HCT116 (cell line): ENCODE data around the gene MSLN. TPM values are rescaled to one million over a fixed set of nuclear protein-coding genes. Genes with fewer than 3 reads are reported as not detected.

Experiments used
- ATAC-seq: fragments of 200-7000 bp; cut with Tn5 transposase; 2 replicates; pipeline ENCODE4 v1.9.1; 2020; ENCODE audit warnings: mild to moderate bottlenecking, moderate library complexity
- BruUV-seq: library from RNA; stranded (reverse); fragments of 400-500 nt; replicated peaks from 2 replicates; lab custom pipeline; 2021; lab: Mats Ljungman, UMichigan
- CTCF ChIA-PET: fragments of 300-600 bp; sonication (Branson Sonifier 250); formaldehyde crosslinking; loops from one replicate; lab custom pipeline; 2021; ENCODE audit warnings: antibody characterized with exemption; lab: Charles Lee
- POLR2A ChIA-PET: fragments of 300-600, 350-600 bp; sonication (Branson Sonifier 250); formaldehyde crosslinking; loops from one replicate; lab custom pipeline; 2021; ENCODE audit warnings: antibody characterized with exemption; lab: Charles Lee
- RAD21 ChIA-PET, 2 experiments: fragments of 300-600 bp; sonication (Branson Sonifier 250); formaldehyde crosslinking; loops; one replicate each; lab custom pipeline; 2023; ENCODE audit warnings: low total read pairs in 2 of 2; ENCODE audit not compliant: uncharacterized antibody in 2 of 2, unreplicated experiment in 2 of 2, low non-redundant PET in 1 of 2; lab: Charles Lee
- DNase-seq: peaks from one replicate; pipeline ENCODE4 v3.0.0-alpha.2; 2010; ENCODE audit warnings: low read depth, low spot score
- H2AFZ ChIP-seq: fragments of 200-600 bp; shearing (Covaris generic), sonication (generic); 2 replicates; pipeline ENCODE4 v1.6.1; 2017; ENCODE audit warnings: low read depth, mixed run types, mixed read lengths, antibody characterized with exemption, low read length; ENCODE audit not compliant: poor library complexity, severe bottlenecking
- H3K27ac ChIP-seq: 2 replicates; pipeline ENCODE4 v1.5.1; 2012; ENCODE audit warnings: low read depth, low read length
- H3K27me3 ChIP-seq: fragments of 200-600 bp; sonication (generic); 2 replicates; pipeline ENCODE4 v1.6.1; 2016; ENCODE audit warnings: mixed run types, low read length, mixed read lengths; ENCODE audit not compliant: insufficient read depth
- H3K36me3 ChIP-seq, 2 experiments: fragments of 200-500 bp in 1 of 2; fragments of 200-600 bp in 1 of 2; sonication (Bioruptor generic) in 1 of 2; sonication (generic) in 1 of 2; 2 replicates each; pipeline versions ENCODE4 v1.5.1 to v1.6.1; 2014 to 2016; ENCODE audit warnings: low read length in 2 of 2, inconsistent platforms in 1 of 2, mixed read lengths in 1 of 2, mixed run types in 1 of 2; ENCODE audit not compliant: insufficient read depth in 2 of 2, control insufficient read depth in 1 of 2
- H3K4me1 ChIP-seq, 2 experiments: fragments of 200-600 bp in 1 of 2; sonication (generic) in 1 of 2; 2 replicates each; pipeline versions ENCODE4 v1.5.1 to v1.6.1; 2012 to 2017; ENCODE audit warnings: low read length in 2 of 2, inconsistent platforms in 1 of 2, mild to moderate bottlenecking in 1 of 2, mixed read lengths in 1 of 2, mixed run types in 1 of 2, moderate library complexity in 1 of 2; ENCODE audit not compliant: insufficient read depth in 2 of 2, control insufficient read depth in 1 of 2
- H3K4me2 ChIP-seq: fragments of 200-600 bp; sonication (generic); 2 replicates; pipeline ENCODE4 v1.6.1; 2017; ENCODE audit warnings: mixed run types, low read length, mixed read lengths
- H3K4me3 ChIP-seq, 2 experiments: fragments of 200-600 bp in 1 of 2; sonication (generic) in 1 of 2; replicated peaks in 1 of 2; 2 replicates each; pipeline ENCODE4 v1.5.1; 2011 to 2016; ENCODE audit warnings: low read length in 2 of 2, control low read depth in 1 of 2, low read depth in 1 of 2, mild to moderate bottlenecking in 1 of 2, mixed read lengths in 1 of 2, mixed run types in 1 of 2
- H3K79me2 ChIP-seq: fragments of 200-600 bp; sonication (generic); 2 replicates; pipeline ENCODE4 v1.6.1; 2017; ENCODE audit warnings: mild to moderate bottlenecking, mixed run types, low read length, moderate library complexity, mixed read lengths; ENCODE audit not compliant: insufficient read depth
- H3K9ac ChIP-seq: fragments of 200-600 bp; sonication (generic); 2 replicates; pipeline ENCODE4 v1.6.1; 2016; ENCODE audit warnings: low read length, mixed read lengths
- H3K9me2 ChIP-seq: fragments of 200-600 bp; sonication (generic), shearing (Covaris generic); 2 replicates; pipeline ENCODE4 v1.6.1; 2017; ENCODE audit warnings: mixed run types, mild to moderate bottlenecking, moderate library complexity; ENCODE audit not compliant: insufficient read depth
- H3K9me3 ChIP-seq, 2 experiments: fragments of 200-500 bp in 1 of 2; fragments of 200-600 bp in 1 of 2; sonication (Bioruptor generic) in 1 of 2; sonication (generic) in 1 of 2; 2 replicates each; pipeline ENCODE4 v1.6.1; 2014 to 2017; ENCODE audit warnings: low read length in 2 of 2, mixed read lengths in 2 of 2, inconsistent platforms in 1 of 2, low read depth in 1 of 2, mild to moderate bottlenecking in 1 of 2, mixed run types in 1 of 2, moderate library complexity in 1 of 2; ENCODE audit not compliant: control insufficient read depth in 1 of 2, insufficient read depth in 1 of 2
- H4K20me1 ChIP-seq: fragments of 200-600 bp; sonication (generic), shearing (Covaris generic); 2 replicates; pipeline ENCODE4 v1.6.1; 2017; ENCODE audit warnings: mixed run types, mild to moderate bottlenecking, moderate library complexity; ENCODE audit not compliant: insufficient read depth
- ATF3 ChIP-seq: IDR thresholded peaks from 2 replicates; pipeline ENCODE4 v1.6.1; 2012
- CEBPB ChIP-seq: IDR thresholded peaks from 2 replicates; pipeline ENCODE4 v1.6.1; 2012; ENCODE audit warnings: low read depth
- CTCF ChIP-seq, 3 experiments: fragments of 200-600 bp in 1 of 3; sonication (generic) in 1 of 3; IDR thresholded peaks in 2 of 3; conservative IDR thresholded peaks in 1 of 3; 2 replicates each; pipeline ENCODE4 v1.5.1; 2012 to 2017; ENCODE audit warnings: low read depth in 2 of 3, low read length in 2 of 3, antibody characterized with exemption in 1 of 3, borderline replicate concordance in 1 of 3, control low read depth in 1 of 3, mild to moderate bottlenecking in 1 of 3, mixed read lengths in 1 of 3, mixed run types in 1 of 3, moderate library complexity in 1 of 3; ENCODE audit not compliant: insufficient read depth in 1 of 3
- EZH2 ChIP-seq: fragments of 200-600 bp; sonication (generic); IDR thresholded peaks from 2 replicates; pipeline ENCODE4 v1.6.1; 2017; ENCODE audit warnings: antibody characterized with exemption, mixed run types
- EZH2phosphoT487 ChIP-seq: fragments of 200-600 bp; IDR thresholded peaks from 2 replicates; pipeline ENCODE4 v1.6.1; 2018; ENCODE audit warnings: antibody characterized with exemption, borderline replicate concordance
- FOSL1 ChIP-seq: IDR thresholded peaks from 2 replicates; pipeline ENCODE4 v1.6.1; 2012; ENCODE audit warnings: low read depth
- POLR2A ChIP-seq: IDR thresholded peaks from 2 replicates; pipeline ENCODE4 v1.7.0; 2011; ENCODE audit warnings: borderline replicate concordance; ENCODE audit not compliant: insufficient read depth, insufficient read length; ENCODE audit errors: extremely low read depth
- POLR2AphosphoS5 ChIP-seq: IDR thresholded peaks from 2 replicates; pipeline ENCODE4 v1.6.1; 2011; ENCODE audit warnings: mild to moderate bottlenecking, low read depth, low read length, moderate library complexity
- SIN3A ChIP-seq: IDR thresholded peaks from 2 replicates; pipeline ENCODE4 v1.6.1; 2012; ENCODE audit warnings: low read depth
- SRF ChIP-seq: IDR thresholded peaks from 2 replicates; pipeline ENCODE4 v1.6.1; 2012; ENCODE audit warnings: low read depth
- TCF7L2 ChIP-seq: IDR thresholded peaks from 2 replicates; pipeline ENCODE4 v1.7.0; 2011; ENCODE audit warnings: borderline replicate concordance, inconsistent platforms; ENCODE audit not compliant: insufficient read depth, insufficient read length; ENCODE audit errors: extremely low read depth
- ZFX ChIP-seq: fragments of 450-650 bp; IDR thresholded peaks from 2 replicates; pipeline ENCODE4 v1.6.1; 2017
- ZNF274 ChIP-seq: fragments of 200-500 bp; sonication (Bioruptor generic); IDR thresholded peaks from 2 replicates; pipeline ENCODE4 v1.6.1; 2014; ENCODE audit warnings: mild to moderate bottlenecking, low read depth, low read length, inconsistent platforms
- intact Hi-C: fragments of 100-400 bp; cut with micrococcal nuclease; formaldehyde crosslinking; loops from 2 replicates; pipeline ENCODE4 v1.10.0; 2022
- total RNA-seq: library from RNA; stranded (reverse); gene quantifications from one replicate; pipeline ENCODE4 v1.2.1, GENCODE V29; 2021; ENCODE audit not compliant: unreplicated experiment
- TF ChIP-seq, protein P1 (sequence below): IDR thresholded peaks from 2 replicates; pipeline ENCODE4 v1.6.1; 2011; ENCODE audit warnings: mild to moderate bottlenecking, low read length, moderate library complexity; ENCODE audit not compliant: insufficient replicate concordance; ENCODE audit errors: extremely low read depth

MSLN gene
- total RNA-seq, 1 experiment from 2014 or later: 40.9 TPM

DNA sequence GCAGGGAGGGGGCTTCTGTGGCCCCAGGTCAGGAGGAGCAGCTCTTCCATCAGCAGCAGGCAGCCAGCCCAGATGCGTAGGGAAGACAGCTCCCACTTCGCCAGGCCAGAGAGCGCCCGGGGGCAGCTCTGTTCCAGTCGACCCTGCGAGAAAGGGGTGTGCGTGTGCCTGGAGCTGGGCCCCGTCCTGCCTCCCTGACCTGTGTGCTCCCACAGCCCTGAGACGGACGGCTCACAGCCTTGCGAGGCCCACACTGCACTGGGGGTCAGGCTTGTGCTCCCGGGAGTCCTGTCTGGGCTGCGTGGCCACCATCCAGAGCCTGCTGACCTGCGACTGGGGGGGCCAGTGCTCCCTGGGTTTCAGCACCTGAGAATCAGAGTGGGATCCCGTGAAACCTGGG lies 469 bp upstream of the MSLN start:
- ChIA-PET POLR2A (interaction anchor here (1.2 to 1.8 kb wide), 2 partner anchors 33 to 43 kb away, joined by 3 to 12 read pairs; partner anchors contain the start of genes CCDC78 and HAGHL), RAD21 (interaction anchor here (1.2 kb wide), 2 partner anchors 11 to 19 kb away, joined by 4 to 5 read pairs; partner anchors contain the start of gene CIAO3 (in 1 of the 2)), CTCF (interaction anchor here (1.0 to 2.9 kb wide), 4 partner anchors 11 to 40 kb away, joined by 3 to 11 read pairs (median 7); partner anchors contain the start of gene ANTKMT)
- Histone ChIP-seq H3K9me3 (peaks cover 0 to 7% of the 10 kb centered on the region in 2 experiments; a peak in 1 of 4 replicates), H4K20me1 (no peaks in the 10 kb centered on the region), H3K79me2 (peaks cover 26% of the 10 kb centered on the region), H3K9me2 (no peaks in the 10 kb centered on the region), H3K4me1 (peaks cover 34 to 47% of the 10 kb centered on the region in 2 experiments), H2AFZ (no peak overlapping the region), H3K9ac (peak overlapping the region; percentile 95), H3K4me3 (peak overlapping the region; percentile 78 to 95; a peak in 3 of 4 replicates), H3K36me3 (no peaks in the 10 kb centered on the region; a peak in 2 of 4 replicates), H3K27me3 (no peaks in the 10 kb centered on the region), H3K4me2 (peak overlapping the region; percentile 99), H3K27ac (peak overlapping the region; percentile 97)
- no TSS peak for BruUV-seq
- DNase-seq: no peak
- ATAC-seq: no peak
- intact Hi-C loops: no loop called here
- TF ChIP-seq CTCF (IDR thresholded peaks at IDR 0.05 in 2 of 3, conservative IDR thresholded peaks at IDR 0.05 in 1 of 3; ENCODE audit: borderline replicate concordance in 1 of 3, insufficient read depth in 1 of 3, low read depth in 2 of 3, low read length in 2 of 3) (no peak), EZH2phosphoT487 (no peak), SRF (no peak), ZNF274 (no peak), CEBPB (no peak), POLR2AphosphoS5 (no peak), ZFX (no peak), ATF3 (no peak), POLR2A (no peak), EZH2 (no peak), SIN3A (no peak), TCF7L2 (no peak), FOSL1 (no peak)
- TF ChIP-seq, protein P1, sequence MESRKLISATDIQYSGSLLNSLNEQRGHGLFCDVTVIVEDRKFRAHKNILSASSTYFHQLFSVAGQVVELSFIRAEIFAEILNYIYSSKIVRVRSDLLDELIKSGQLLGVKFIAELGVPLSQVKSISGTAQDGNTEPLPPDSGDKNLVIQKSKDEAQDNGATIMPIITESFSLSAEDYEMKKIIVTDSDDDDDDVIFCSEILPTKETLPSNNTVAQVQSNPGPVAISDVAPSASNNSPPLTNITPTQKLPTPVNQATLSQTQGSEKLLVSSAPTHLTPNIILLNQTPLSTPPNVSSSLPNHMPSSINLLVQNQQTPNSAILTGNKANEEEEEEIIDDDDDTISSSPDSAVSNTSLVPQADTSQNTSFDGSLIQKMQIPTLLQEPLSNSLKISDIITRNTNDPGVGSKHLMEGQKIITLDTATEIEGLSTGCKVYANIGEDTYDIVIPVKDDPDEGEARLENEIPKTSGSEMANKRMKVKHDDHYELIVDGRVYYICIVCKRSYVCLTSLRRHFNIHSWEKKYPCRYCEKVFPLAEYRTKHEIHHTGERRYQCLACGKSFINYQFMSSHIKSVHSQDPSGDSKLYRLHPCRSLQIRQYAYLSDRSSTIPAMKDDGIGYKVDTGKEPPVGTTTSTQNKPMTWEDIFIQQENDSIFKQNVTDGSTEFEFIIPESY: no peak
